Ovary (tissue), 9 donors: ENCODE results near the gene WNT6. TPM values are rescaled to one million over a fixed set of nuclear protein-coding genes. Genes with fewer than 3 reads are reported as not detected.

Source experiments
- DNase-seq, 5 donors: peaks; one replicate each; pipeline ENCODE4 v3.0.0-alpha.2; 2019 to 2020
- H3K27ac ChIP-seq, 2 donors: fragments of 200-600 bp; one replicate each; pipeline versions ENCODE4 v1.5.1 to v1.8.0; 2019 to 2022
- H3K27me3 ChIP-seq: fragments of 200-600 bp; one replicate; pipeline ENCODE4 v1.8.0; 2022
- H3K36me3 ChIP-seq: fragments of 200-600 bp; sonication (generic); one replicate; pipeline ENCODE4 v1.5.1; 2019
- H3K4me1 ChIP-seq: one replicate; pipeline ENCODE4 v1.8.1; 2013; ENCODE audit warnings: mild to moderate bottlenecking, moderate library complexity; ENCODE audit not compliant: insufficient read depth
- H3K4me3 ChIP-seq: fragments of 200-600 bp; sonication (generic); one replicate; pipeline ENCODE4 v1.5.1; 2017
- H3K9me3 ChIP-seq, 2 donors: fragments of 200-600 bp in 1 of 2; sonication (generic) in 1 of 2; one replicate each; pipeline versions ENCODE4 v1.5.1 to v1.8.1; 2013 to 2019; ENCODE audit warnings: mild to moderate bottlenecking in 1 of 2, moderate library complexity in 1 of 2
- CTCF ChIP-seq, 3 donors: fragments of 450-650 bp in 2 of 3; fragments of 200-600 bp in 1 of 3; IDR thresholded peaks; one replicate each; pipeline versions ENCODE4 v1.5.1 to v1.8.0; 2016 to 2022; ENCODE audit warnings: antibody characterized with exemption in 3 of 3, mild to moderate bottlenecking in 1 of 3
- EP300 ChIP-seq: sonication (generic); formaldehyde crosslinking; IDR thresholded peaks from one replicate; pipeline ENCODE4 v1.6.1; 2017; ENCODE audit warnings: antibody characterized with exemption
- POLR2A ChIP-seq: fragments of 450-650 bp; IDR thresholded peaks from one replicate; pipeline ENCODE4 v1.6.1; 2017; ENCODE audit warnings: antibody characterized with exemption, mild to moderate bottlenecking, moderate library complexity
- WGBS, 3 donors: extraction: QIAGEN DNeasy Blood & Tissue Kit in 1 of 3; methylation state at CpG; one replicate each; pipeline versions ENCODE4 v1.1.5 to v1.1.7; 2013 to 2017; 5-methylcytosine and 5-hydroxymethylcytosine counted together
- intact Hi-C, 4 donors: fragments of 100-400 bp; cut with DNase I; formaldehyde crosslinking; loops; one replicate each; pipeline versions ENCODE4 v1.11.0 to v1.15.1; 2022 to 2023
- polyA plus RNA-seq, 2 donors: library from polyadenylated mRNA; stranded (reverse); fragments of 200-250 nt in 1 of 2; fragments of 350-450 nt in 1 of 2; fragmentation: Illumina TruSeq in 1 of 2; extraction: RNeasy Lipid Tissue Mini Kit (QIAGEN cat#74804) in 1 of 2; gene quantifications; one replicate each; pipeline ENCODE4 v1.2.3, GENCODE V29; 2013 to 2014
- total RNA-seq, 7 donors: library from RNA; depleted of rRNA in 2 of 7; stranded (reverse); fragments of >200 nt in 2 of 7; fragmentation: NEBNext Ultra II Directional in 3 of 7; extraction: Animal tissue kit (Norgen Biotek cat#: 25700) in 3 of 7; gene quantifications; one replicate each; pipeline versions ENCODE4 v1.1.0 to v1.2.4, GENCODE V29; 2016 to 2023
- donor health status: DM: no; HTN: no; CAD: no; lungs with moderate emphysema.
- donor health status: DM: no; HTN: no; CAD: no.
- donor health status: Bipolar disorder and iron deficiency.
- donor health status: DM: yes; HTN: yes; CAD: no.
- donor health status: DM: no; HTN: no; CAD: no.
- donor health status: DM: yes; HTN: yes; CAD: no.

WNT6 gene
- total and polyA plus RNA-seq, 9 donors: 0.13 to 4.5 (median 2.0) TPM

GRCh38 chr2:218822622-218823021 lies 37.0 kb upstream of the WNT6 start:
- intact Hi-C loops: loop anchor here in 1 of 4 donors (10.0 kb wide), 1 partner anchor 88 kb away; no protein-coding TSS in a partner anchor
- Histone ChIP-seq H3K4me3 (no peak overlapping the region), H3K36me3 (no peaks in the 10 kb centered on the region), H3K27ac (no peak overlapping the region), H3K9me3 (no peaks in the 10 kb centered on the region), H3K27me3 (no peaks in the 10 kb centered on the region), H3K4me1 (no peaks in the 10 kb centered on the region)
- TF ChIP-seq EP300: no peak
- TF ChIP-seq CTCF (IDR thresholded peaks at IDR 0.05): no peak
- TF ChIP-seq POLR2A: no peak
- DNase-seq: no peak
- WGBS, 3 donors: 61 to 79% (median 66%) methylated on average over 7 of the region's 7 CpGs

GRCh38 chr2:218823196-218823855 lies 36.3 kb upstream of the WNT6 start:
- Histone ChIP-seq H3K4me1 (no peaks in the 10 kb centered on the region), H3K27ac (no peak overlapping the region), H3K27me3 (no peaks in the 10 kb centered on the region), H3K9me3 (no peaks in the 10 kb centered on the region), H3K36me3 (no peaks in the 10 kb centered on the region), H3K4me3 (no peak overlapping the region)
- no peak for DNase-seq
- intact Hi-C loops: loop anchor here in 1 of 4 donors (10.0 kb wide), 1 partner anchor 89 kb away; no protein-coding TSS in a partner anchor
- TF ChIP-seq CTCF (IDR thresholded peaks at IDR 0.05): no peak
- TF ChIP-seq EP300: no peak
- no peak for TF ChIP-seq POLR2A
- WGBS, 3 donors: 85 to 86% (median 86%) methylated on average over 9 of the region's 9 CpGs

DNA sequence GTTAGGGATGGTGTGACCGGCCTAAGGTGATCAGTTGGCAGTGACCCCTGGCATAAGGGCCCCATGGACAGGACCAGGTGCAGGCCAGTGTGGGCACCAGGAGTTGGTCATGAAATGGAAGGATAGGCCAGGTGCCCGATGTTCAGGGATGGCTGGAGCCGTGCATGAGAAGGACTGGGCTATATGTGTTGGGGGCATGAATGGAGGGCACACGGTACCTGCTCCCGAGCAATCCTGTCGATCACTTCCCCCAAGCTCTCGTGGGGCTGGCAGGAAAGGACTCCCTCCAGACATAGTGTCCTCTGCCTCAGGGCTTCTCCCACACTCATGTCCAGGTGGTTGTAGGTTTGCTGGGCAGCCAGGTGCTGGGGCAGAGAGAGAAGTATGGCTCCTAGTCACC lies 35.6 kb upstream of the WNT6 start:
- WGBS, 3 donors: 89 to 95% (median 92%) methylated on average over 7 of the region's 7 CpGs
- no peaks in the 10 kb centered on the region for H3K9me3 ChIP-seq
- no peaks in the 10 kb centered on the region for H3K36me3 ChIP-seq
- DNase-seq: no peak
- H3K27me3 ChIP-seq: no peaks in the 10 kb centered on the region
- H3K4me1 ChIP-seq: no peaks in the 10 kb centered on the region
- TF ChIP-seq EP300 (no peak), CTCF (IDR thresholded peaks at IDR 0.05) (no peak), POLR2A (no peak)
- H3K4me3 ChIP-seq: no peak overlapping the region
- H3K27ac ChIP-seq: no peak overlapping the region
- intact Hi-C loops: loop anchor here in 1 of 4 donors (10.0 kb wide), 1 partner anchor 89 kb away; no protein-coding TSS in a partner anchor

GRCh38 chr2:218826791-218827190 lies 32.8 kb upstream of the WNT6 start:
- no peak for DNase-seq
- Histone ChIP-seq H3K9me3 (no peaks in the 10 kb centered on the region), H3K36me3 (no peaks in the 10 kb centered on the region), H3K4me3 (no peak overlapping the region), H3K27me3 (no peaks in the 10 kb centered on the region), H3K4me1 (no peaks in the 10 kb centered on the region), H3K27ac (no peak overlapping the region)
- intact Hi-C loops: loop anchor here in 1 of 4 donors (10.0 kb wide), 1 partner anchor 92 kb away; no protein-coding TSS in a partner anchor
- TF ChIP-seq POLR2A: no peak
- TF ChIP-seq EP300: no peak
- no peak for TF ChIP-seq CTCF (IDR thresholded peaks at IDR 0.05)
- WGBS, 3 donors: 80 to 89% (median 88%) methylated on average over 10 of the region's 10 CpGs
